GM18907 (cell line): Measurements from ENCODE around the gene OR11G2.
"Not testable (repeated sequence)": the region's sequence is repeated elsewhere in the genome, so short reads cannot be mapped to it uniquely, and the experiment has no call there.

ENCODE experiments used
- ATAC-seq: cut with Tn5 transposase; IDR thresholded peaks from one replicate; pipeline ENCODE4 v1.9.1; 2021; ENCODE audit warnings: mild to moderate bottlenecking, moderate library complexity; ENCODE audit not compliant: unreplicated experiment

OR11G2 gene

DNA sequence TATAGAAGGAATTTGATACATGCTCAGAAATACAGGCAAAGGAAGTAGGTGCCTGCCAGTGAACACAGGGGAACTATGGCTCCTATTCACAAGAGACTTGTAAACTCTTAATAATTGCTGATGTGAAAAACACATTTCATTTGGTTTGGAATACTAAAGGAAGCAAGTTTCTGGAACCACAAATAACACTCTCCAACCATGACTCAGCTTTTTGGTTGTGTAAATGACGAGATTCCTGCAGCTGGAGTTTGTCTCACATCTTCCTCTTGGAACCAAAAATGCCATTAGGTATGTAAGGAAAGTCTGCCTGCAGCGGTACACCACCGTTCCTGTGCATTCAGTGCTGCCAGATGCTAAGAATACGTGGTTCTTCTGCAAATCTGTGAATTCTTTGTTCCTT, 28.3 kb downstream of the OR11G2 start:
- ATAC-seq = no peak

- no peak for ATAC-seq
These were observed 32.7 kb downstream of the OR11G2 start, which contains the start of gene OR11H6 for GRCh38 chr14:20223410-20223809. TSS of gene OR11H6 (plus strand) at chr14:20223710. CDS start at chr14:20223710, 0 bp downstream.

GRCh38 chr14:20228681-20229080, 38.0 kb downstream of the OR11G2 start, which contains the start of gene OR11H7:
TSS of gene OR11H7 (plus strand) at chr14:20228981.
- no peak for ATAC-seq

DNA sequence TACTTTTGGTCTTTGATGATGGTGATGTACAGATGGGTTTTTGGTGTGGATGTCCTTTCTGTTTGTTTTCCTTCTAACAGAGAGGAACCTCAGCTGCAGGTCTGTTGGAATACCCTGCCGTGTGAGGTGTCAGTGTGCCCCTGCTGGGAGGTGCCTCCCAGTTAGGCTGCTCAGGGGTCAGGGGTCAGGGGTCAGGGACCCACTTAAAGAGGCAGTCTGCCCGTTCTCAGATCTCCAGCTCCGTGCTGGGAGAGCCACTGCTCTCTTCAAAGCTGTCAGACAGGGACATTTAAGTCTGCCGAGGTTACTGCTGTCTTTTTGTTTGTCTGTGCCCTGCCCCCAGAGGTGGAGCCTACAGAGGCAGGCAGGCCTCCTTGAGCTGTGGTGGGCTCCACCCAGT, 44.7 kb downstream of the OR11G2 start:
- not testable (repeated sequence) for ATAC-seq

DNA sequence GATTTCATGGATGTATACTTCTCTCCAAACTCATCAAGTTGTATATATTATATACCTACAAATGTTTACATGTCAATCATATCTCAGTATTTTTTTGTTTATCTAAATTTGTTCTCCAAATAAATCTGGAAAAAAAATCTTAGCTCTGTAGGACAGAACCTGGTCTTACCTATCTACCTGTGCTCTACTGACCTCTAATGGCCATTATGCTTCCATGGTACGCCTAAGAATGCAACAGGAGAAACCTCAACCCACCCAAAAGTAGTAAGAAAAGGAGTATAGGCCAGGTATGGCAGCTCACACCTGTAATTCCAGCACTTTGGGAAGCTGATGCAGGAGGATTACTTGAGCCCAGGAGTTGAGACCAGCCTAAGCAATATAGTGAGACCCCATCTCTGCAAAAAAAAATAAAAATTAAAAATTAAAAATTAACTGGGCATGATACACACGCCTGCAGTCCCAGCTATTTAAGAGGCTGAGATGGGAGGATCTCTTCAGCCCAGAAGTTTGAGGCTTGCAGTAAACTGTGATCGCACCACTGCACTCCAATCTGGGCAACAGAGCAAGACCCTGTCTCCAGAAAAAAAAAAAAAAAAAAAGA, 57.0 kb downstream of the OR11G2 start:
- no peak for ATAC-seq
